SH-SY5Y (cell line): ENCODE measurements around the gene SDC3.

Source experiments
- GATA2 ChIP-seq: IDR thresholded peaks from 2 replicates; pipeline ENCODE4 v1.6.1; 2011; ENCODE audit warnings: mild to moderate bottlenecking, low read depth, low read length
- GATA3 ChIP-seq: IDR thresholded peaks from 2 replicates; pipeline ENCODE4 v1.6.1; 2011; ENCODE audit warnings: low read depth, mild to moderate bottlenecking, low read length, moderate library complexity

The SDC3 gene

GRCh38 chr1:30912913-30913652 lies 4.5 kb upstream of the SDC3 start:
- TF ChIP-seq GATA3 (no peak), GATA2 (no peak)

- TF ChIP-seq GATA3 (no peak), GATA2 (no peak)
Measured at GRCh38 chr1:30912224-30912623, 3.7 kb upstream of the SDC3 start.

- no peak for TF ChIP-seq GATA2
- no peak for TF ChIP-seq GATA3
Measured at GRCh38 chr1:30911059-30911954, 2.7 kb upstream of the SDC3 start.

- TF ChIP-seq GATA2, result no peak
- TF ChIP-seq GATA3, result no peak
Measured at GRCh38 chr1:30909365-30910068, 959 bp upstream of the SDC3 start.

GRCh38 chr1:30908316-30908695 lies 252 bp downstream of the SDC3 start:
- TF ChIP-seq GATA2 (no peak), GATA3 (no peak)

GRCh38 chr1:30907481-30908315 lies 860 bp downstream of the SDC3 start:
- TF ChIP-seq GATA3, result no peak
- no peak for TF ChIP-seq GATA2

GRCh38 chr1:30906631-30907441 lies 1.7 kb downstream of the SDC3 start:
- TF ChIP-seq GATA3 (no peak), GATA2 (no peak)

- TF ChIP-seq GATA2, result no peak
- no peak for TF ChIP-seq GATA3
Measured at GRCh38 chr1:30905916-30906620, 2.5 kb downstream of the SDC3 start.

- TF ChIP-seq GATA2 (no peak), GATA3 (no peak)
Measured at GRCh38 chr1:30905403-30905802, 3.2 kb downstream of the SDC3 start.

GRCh38 chr1:30904962-30905335 lies 3.6 kb downstream of the SDC3 start:
- no peak for TF ChIP-seq GATA2
- no peak for TF ChIP-seq GATA3

GRCh38 chr1:30904191-30904961 lies 4.2 kb downstream of the SDC3 start:
- TF ChIP-seq GATA2, result no peak
- no peak for TF ChIP-seq GATA3

- TF ChIP-seq GATA2, result no peak
- no peak for TF ChIP-seq GATA3
Measured at GRCh38 chr1:30903343-30904034, 5.1 kb downstream of the SDC3 start.
